Fibroblast of the aortic adventitia (primary cell): ENCODE data around the gene FARP1. TPM values are rescaled to one million over a fixed set of nuclear protein-coding genes. Genes with fewer than 3 reads are reported as not detected.
A peak's percentile ranks its signal among the peaks of the same experiment; 100 is the strongest.

Experiments
- DNase-seq: peaks from one replicate; pipeline ENCODE4 v3.0.0-alpha.2; 2010; ENCODE audit warnings: low read depth
- H3K4me3 ChIP-seq: 2 replicates; pipeline ENCODE4 v1.5.1; 2011; ENCODE audit warnings: low read depth, mild to moderate bottlenecking, control low read depth, low read length, moderate library complexity
- total RNA-seq: library from RNA; depleted of rRNA; stranded (reverse); fragments of >200 nt; gene quantifications from 2 replicates; pipeline ENCODE4 v1.2.3, GENCODE V29; 2012; ENCODE audit warnings: low replicate concordance
- TF ChIP-seq, protein P1 (sequence below): IDR thresholded peaks from 2 replicates; pipeline ENCODE4 v1.5.1; 2011; ENCODE audit warnings: mild to moderate bottlenecking, low read length, control low read depth, inconsistent platforms; ENCODE audit not compliant: insufficient read depth

Gene FARP1
- total RNA-seq, 1 donor = 16.2 TPM

DNA sequence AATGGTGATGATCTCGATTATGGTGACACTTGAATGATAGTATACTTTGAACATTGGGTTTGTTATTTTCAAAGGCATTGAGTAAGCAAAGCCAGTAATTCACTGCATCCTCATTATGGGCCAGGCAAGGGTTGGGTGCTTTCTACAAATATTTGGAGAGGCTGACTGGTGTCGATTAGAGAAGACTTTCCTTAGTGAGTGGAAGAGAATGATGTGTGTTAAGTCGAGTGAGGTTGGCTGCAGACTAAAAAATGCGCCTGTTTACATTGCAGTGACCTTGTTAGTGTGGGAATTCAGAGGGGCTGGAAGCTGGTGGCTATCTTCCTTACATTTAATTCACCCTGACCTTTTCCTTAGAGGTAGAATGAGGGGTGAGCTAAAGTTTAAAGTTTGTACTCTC is 56.6 kb downstream of the FARP1 start:
- TF ChIP-seq, protein P1, sequence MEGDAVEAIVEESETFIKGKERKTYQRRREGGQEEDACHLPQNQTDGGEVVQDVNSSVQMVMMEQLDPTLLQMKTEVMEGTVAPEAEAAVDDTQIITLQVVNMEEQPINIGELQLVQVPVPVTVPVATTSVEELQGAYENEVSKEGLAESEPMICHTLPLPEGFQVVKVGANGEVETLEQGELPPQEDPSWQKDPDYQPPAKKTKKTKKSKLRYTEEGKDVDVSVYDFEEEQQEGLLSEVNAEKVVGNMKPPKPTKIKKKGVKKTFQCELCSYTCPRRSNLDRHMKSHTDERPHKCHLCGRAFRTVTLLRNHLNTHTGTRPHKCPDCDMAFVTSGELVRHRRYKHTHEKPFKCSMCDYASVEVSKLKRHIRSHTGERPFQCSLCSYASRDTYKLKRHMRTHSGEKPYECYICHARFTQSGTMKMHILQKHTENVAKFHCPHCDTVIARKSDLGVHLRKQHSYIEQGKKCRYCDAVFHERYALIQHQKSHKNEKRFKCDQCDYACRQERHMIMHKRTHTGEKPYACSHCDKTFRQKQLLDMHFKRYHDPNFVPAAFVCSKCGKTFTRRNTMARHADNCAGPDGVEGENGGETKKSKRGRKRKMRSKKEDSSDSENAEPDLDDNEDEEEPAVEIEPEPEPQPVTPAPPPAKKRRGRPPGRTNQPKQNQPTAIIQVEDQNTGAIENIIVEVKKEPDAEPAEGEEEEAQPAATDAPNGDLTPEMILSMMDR = no peak
- H3K4me3 ChIP-seq = no peak overlapping the region
- no peak for DNase-seq

DNA sequence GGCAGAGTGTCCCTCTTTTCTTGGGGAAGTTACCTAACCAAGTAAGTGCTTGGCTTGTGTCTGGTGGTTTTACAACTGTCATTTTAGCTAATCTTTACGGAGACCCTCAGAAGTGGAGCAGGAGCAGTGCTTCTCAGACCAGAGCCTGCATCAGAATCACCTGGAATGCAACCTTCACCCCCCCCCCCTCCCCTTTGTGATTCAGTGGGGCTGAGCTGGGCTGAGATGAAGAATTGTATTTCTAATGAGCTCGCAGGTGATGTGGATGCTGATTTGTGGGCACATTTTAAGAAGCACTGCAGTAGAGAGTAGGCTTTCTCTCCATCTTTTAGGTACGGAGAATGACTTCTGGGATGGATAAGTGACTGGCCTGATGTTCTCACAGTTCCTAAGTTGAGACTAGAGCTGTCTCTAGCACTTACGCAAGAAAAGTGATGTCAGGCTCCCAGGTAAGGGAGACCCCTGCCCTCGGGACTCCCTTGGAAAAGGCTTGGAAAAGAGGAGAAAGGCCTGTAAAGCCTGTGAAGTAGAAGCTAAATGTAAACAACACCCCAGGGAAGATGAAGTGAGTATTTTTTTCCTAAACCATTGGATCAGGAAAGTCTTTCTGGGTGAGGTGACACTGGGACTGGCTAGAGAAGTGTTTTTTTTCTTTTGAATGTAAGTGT is 57.5 kb downstream of the FARP1 start:
- no peak overlapping the region for H3K4me3 ChIP-seq
- TF ChIP-seq, protein P1 = no peak
- no peak for DNase-seq

DNA sequence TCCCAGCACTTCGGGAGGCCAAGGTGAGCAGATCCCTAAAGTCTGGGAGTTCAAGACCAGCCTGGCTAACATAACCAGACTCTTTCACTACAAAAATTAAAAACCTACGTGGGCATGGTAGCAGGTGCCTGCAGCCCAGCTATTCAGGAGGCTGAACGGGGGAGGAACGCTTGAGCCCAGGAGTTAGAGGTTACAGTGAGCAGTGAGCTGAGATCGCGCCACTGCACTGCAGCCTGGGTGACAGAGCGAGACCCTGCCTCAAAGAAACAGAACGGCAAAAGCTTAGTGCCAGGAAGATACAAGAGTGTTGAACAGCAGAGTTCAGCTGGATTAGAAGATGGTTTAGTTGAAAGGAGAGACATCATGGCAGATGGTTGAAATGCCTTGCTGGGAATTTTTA is 58.3 kb downstream of the FARP1 start:
- no peak overlapping the region for H3K4me3 ChIP-seq
- TF ChIP-seq, protein P1 = no peak
- DNase-seq = no peak

DNA sequence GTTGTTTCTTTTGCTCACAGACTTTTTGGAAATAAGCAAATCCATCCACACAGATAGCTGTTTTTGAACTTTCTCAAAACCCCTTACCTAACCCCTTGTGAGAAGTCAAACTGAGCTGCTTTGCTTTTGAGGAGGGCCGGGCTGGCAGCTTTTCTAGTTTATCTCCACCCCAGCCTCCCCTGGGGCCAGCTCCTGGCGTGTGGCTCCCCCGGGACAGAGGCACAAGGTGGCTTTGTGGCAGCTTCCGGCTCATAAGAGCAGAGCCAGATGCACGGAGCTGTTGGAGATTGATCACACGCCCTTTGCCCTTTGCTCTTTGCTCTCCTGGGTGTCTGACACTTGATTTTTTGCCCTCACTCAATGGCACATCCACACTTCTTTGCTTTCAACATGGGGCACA is 59.1 kb downstream of the FARP1 start:
- TF ChIP-seq, protein P1 = no peak
- no peak overlapping the region for H3K4me3 ChIP-seq
- no peak for DNase-seq

DNA sequence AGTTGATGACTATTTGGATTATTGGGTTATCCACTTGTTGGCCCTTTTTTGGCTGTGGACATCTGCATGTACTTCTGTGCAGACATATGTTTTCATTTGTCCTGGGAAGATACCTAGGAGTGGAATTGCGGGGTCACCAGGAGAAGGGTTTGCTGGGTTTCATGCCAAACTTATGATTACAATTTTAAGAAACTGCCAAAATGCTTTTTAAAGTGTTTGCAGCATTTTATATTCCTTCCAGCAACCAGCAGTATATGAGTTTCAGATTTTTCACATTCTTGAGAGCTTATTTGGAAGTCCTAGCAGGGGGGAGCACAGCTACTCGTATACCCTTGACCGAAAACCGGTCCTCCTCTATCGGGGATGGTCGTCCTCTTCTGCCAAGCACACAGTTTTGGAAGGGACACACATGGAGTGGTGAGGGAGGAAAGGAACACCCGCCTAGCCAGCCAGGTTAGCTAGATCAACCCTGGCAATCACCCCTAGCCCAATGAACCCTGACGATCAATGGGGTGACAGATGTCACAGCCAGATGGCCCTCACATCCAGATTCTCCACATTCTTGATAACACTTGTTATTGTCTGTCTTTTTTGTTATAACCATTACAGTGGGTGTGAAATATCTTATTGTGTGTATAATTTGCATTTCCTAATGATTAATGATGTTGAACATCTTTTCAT is 60.9 kb downstream of the FARP1 start:
- TF ChIP-seq, protein P1 = no peak
- H3K4me3 ChIP-seq = no peak overlapping the region
- DNase-seq = peak; percentile 28

DNA sequence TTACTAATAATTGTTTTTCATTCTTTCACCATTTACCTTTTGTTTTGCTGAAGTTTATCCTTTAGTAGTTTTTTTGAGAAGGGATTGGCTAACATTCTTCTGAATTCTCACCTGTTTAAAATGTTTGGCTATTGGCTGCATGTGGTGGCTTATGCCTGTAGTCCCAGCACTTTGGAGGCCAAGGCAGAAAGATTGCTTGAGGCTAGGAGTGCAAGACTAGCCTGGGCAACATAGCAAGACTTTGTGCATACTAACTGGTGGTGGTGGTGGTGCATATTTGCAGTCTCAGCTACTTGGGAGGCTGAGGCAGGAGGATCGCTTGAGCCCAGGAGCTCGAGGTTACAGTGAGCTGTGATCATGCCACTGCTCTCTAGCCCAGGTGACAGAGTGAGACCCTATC is 61.7 kb downstream of the FARP1 start:
- no peak overlapping the region for H3K4me3 ChIP-seq
- TF ChIP-seq, protein P1 = no peak
- DNase-seq = no peak
